ENCODE measurements around the gene ZNF438.

Gene ZNF438

GRCh38 chr10:30836406-30836805 is 195.3 kb downstream of the ZNF438 start:
- Histone ChIP-seq H3K4me3 (ENCODE audit: low read length) (no peak overlapping the region), H3K9me3 (ENCODE audit: control insufficient read depth, insufficient read depth, low read length) (no peaks in the 10 kb centered on the region), H3K27ac (ENCODE audit: low read length) (no peak overlapping the region), H3K4me1 (ENCODE audit: control insufficient read depth, insufficient read depth, low read length) (no peaks in the 10 kb centered on the region; the same call in 1 of the 2 replicates), H3K36me3 (ENCODE audit: control insufficient read depth, insufficient read depth, low read length) (no peaks in the 10 kb centered on the region), H3K27me3 (ENCODE audit: control insufficient read depth, insufficient read depth, low read length) (no peaks in the 10 kb centered on the region)
- WGBS (ENCODE audit: insufficient coverage, insufficient read length) = no CpG with 5 or more reads among the region's 2 CpGs
- DNase-seq (ENCODE audit: low read depth, low spot score) = no peak

- Histone ChIP-seq H3K4me3 (ENCODE audit: low read length) (no peak overlapping the region), H3K9me3 (ENCODE audit: control insufficient read depth, insufficient read depth, low read length) (no peaks in the 10 kb centered on the region), H3K27me3 (ENCODE audit: control insufficient read depth, insufficient read depth, low read length) (no peaks in the 10 kb centered on the region), H3K4me1 (ENCODE audit: control insufficient read depth, insufficient read depth, low read length) (no peaks in the 10 kb centered on the region; the same call in 1 of the 2 replicates), H3K27ac (ENCODE audit: low read length) (no peak overlapping the region), H3K36me3 (ENCODE audit: control insufficient read depth, insufficient read depth, low read length) (no peaks in the 10 kb centered on the region)
- no CpG with 5 or more reads among the region's 12 CpGs for WGBS (ENCODE audit: insufficient coverage, insufficient read length)
- no peak for DNase-seq (ENCODE audit: low read depth, low spot score)
These were observed 196.5 kb downstream of the ZNF438 start for GRCh38 chr10:30835146-30835545.

- Histone ChIP-seq H3K4me3 (ENCODE audit: low read length) (no peak overlapping the region), H3K36me3 (ENCODE audit: control insufficient read depth, insufficient read depth, low read length) (no peaks in the 10 kb centered on the region), H3K9me3 (ENCODE audit: control insufficient read depth, insufficient read depth, low read length) (no peaks in the 10 kb centered on the region), H3K27me3 (ENCODE audit: control insufficient read depth, insufficient read depth, low read length) (no peaks in the 10 kb centered on the region), H3K27ac (ENCODE audit: low read length) (no peak overlapping the region), H3K4me1 (ENCODE audit: control insufficient read depth, insufficient read depth, low read length) (no peaks in the 10 kb centered on the region; the same call in 1 of the 2 replicates)
- DNase-seq (ENCODE audit: low read depth, low spot score) = no peak
- WGBS (ENCODE audit: insufficient coverage, insufficient read length) = no CpG with 5 or more reads among the region's 3 CpGs
These were observed 197.0 kb downstream of the ZNF438 start for GRCh38 chr10:30834651-30835050.

GRCh38 chr10:30834153-30834552 is 197.5 kb downstream of the ZNF438 start:
- no peaks in the 10 kb centered on the region for H3K27me3 ChIP-seq (ENCODE audit: control insufficient read depth, insufficient read depth, low read length)
- no peaks in the 10 kb centered on the region; the same call in 1 of the 2 replicates for H3K4me1 ChIP-seq (ENCODE audit: control insufficient read depth, insufficient read depth, low read length)
- H3K27ac ChIP-seq (ENCODE audit: low read length) = no peak overlapping the region
- no peak for DNase-seq (ENCODE audit: low read depth, low spot score)
- WGBS (ENCODE audit: insufficient coverage, insufficient read length) = no CpG with 5 or more reads among the region's 4 CpGs
- no peaks in the 10 kb centered on the region for H3K9me3 ChIP-seq (ENCODE audit: control insufficient read depth, insufficient read depth, low read length)
- no peaks in the 10 kb centered on the region for H3K36me3 ChIP-seq (ENCODE audit: control insufficient read depth, insufficient read depth, low read length)
- H3K4me3 ChIP-seq (ENCODE audit: low read length) = no peak overlapping the region

- Histone ChIP-seq H3K4me3 (ENCODE audit: low read length) (no peak overlapping the region), H3K9me3 (ENCODE audit: control insufficient read depth, insufficient read depth, low read length) (no peaks in the 10 kb centered on the region), H3K36me3 (ENCODE audit: control insufficient read depth, insufficient read depth, low read length) (no peaks in the 10 kb centered on the region), H3K27ac (ENCODE audit: low read length) (no peak overlapping the region), H3K4me1 (ENCODE audit: control insufficient read depth, insufficient read depth, low read length) (no peaks in the 10 kb centered on the region; the same call in 1 of the 2 replicates), H3K27me3 (ENCODE audit: control insufficient read depth, insufficient read depth, low read length) (no peaks in the 10 kb centered on the region)
- no peak for DNase-seq (ENCODE audit: low read depth, low spot score)
- WGBS (ENCODE audit: insufficient coverage, insufficient read length) = no CpG with 5 or more reads among the region's 5 CpGs
These were observed 198.1 kb downstream of the ZNF438 start for GRCh38 chr10:30833628-30833970.

- DNase-seq (ENCODE audit: low read depth, low spot score) = no peak
- H3K27ac ChIP-seq (ENCODE audit: low read length) = no peak overlapping the region
- no CpG with 5 or more reads among the region's 13 CpGs for WGBS (ENCODE audit: insufficient coverage, insufficient read length)
- H3K27me3 ChIP-seq (ENCODE audit: control insufficient read depth, insufficient read depth, low read length) = no peaks in the 10 kb centered on the region
- H3K4me1 ChIP-seq (ENCODE audit: control insufficient read depth, insufficient read depth, low read length) = no peaks in the 10 kb centered on the region; the same call in 1 of the 2 replicates
- H3K9me3 ChIP-seq (ENCODE audit: control insufficient read depth, insufficient read depth, low read length) = no peaks in the 10 kb centered on the region
- H3K36me3 ChIP-seq (ENCODE audit: control insufficient read depth, insufficient read depth, low read length) = no peaks in the 10 kb centered on the region
- no peak overlapping the region for H3K4me3 ChIP-seq (ENCODE audit: low read length)
These were observed 198.7 kb downstream of the ZNF438 start for GRCh38 chr10:30832749-30833627.

GRCh38 chr10:30832001-30832748 is 199.5 kb downstream of the ZNF438 start:
- Histone ChIP-seq H3K27me3 (ENCODE audit: control insufficient read depth, insufficient read depth, low read length) (no peaks in the 10 kb centered on the region), H3K4me3 (ENCODE audit: low read length) (no peak overlapping the region), H3K27ac (ENCODE audit: low read length) (no peak overlapping the region), H3K4me1 (ENCODE audit: control insufficient read depth, insufficient read depth, low read length) (no peaks in the 10 kb centered on the region; the same call in 1 of the 2 replicates), H3K36me3 (ENCODE audit: control insufficient read depth, insufficient read depth, low read length) (no peaks in the 10 kb centered on the region), H3K9me3 (ENCODE audit: control insufficient read depth, insufficient read depth, low read length) (no peaks in the 10 kb centered on the region)
- no CpG with 5 or more reads among the region's 10 CpGs for WGBS (ENCODE audit: insufficient coverage, insufficient read length)
- no peak for DNase-seq (ENCODE audit: low read depth, low spot score)

GRCh38 chr10:30831426-30831825 is 200.2 kb downstream of the ZNF438 start:
- no CpG with 5 or more reads among the region's 5 CpGs for WGBS (ENCODE audit: insufficient coverage, insufficient read length)
- Histone ChIP-seq H3K4me1 (ENCODE audit: control insufficient read depth, insufficient read depth, low read length) (no peaks in the 10 kb centered on the region; the same call in 1 of the 2 replicates), H3K9me3 (ENCODE audit: control insufficient read depth, insufficient read depth, low read length) (no peaks in the 10 kb centered on the region), H3K27me3 (ENCODE audit: control insufficient read depth, insufficient read depth, low read length) (no peaks in the 10 kb centered on the region), H3K4me3 (ENCODE audit: low read length) (no peak overlapping the region), H3K27ac (ENCODE audit: low read length) (no peak overlapping the region), H3K36me3 (ENCODE audit: control insufficient read depth, insufficient read depth, low read length) (no peaks in the 10 kb centered on the region)
- no peak for DNase-seq (ENCODE audit: low read depth, low spot score)

- no peaks in the 10 kb centered on the region for H3K9me3 ChIP-seq (ENCODE audit: control insufficient read depth, insufficient read depth, low read length)
- no peaks in the 10 kb centered on the region for H3K27me3 ChIP-seq (ENCODE audit: control insufficient read depth, insufficient read depth, low read length)
- H3K4me1 ChIP-seq (ENCODE audit: control insufficient read depth, insufficient read depth, low read length) = no peaks in the 10 kb centered on the region; the same call in 1 of the 2 replicates
- no peaks in the 10 kb centered on the region for H3K36me3 ChIP-seq (ENCODE audit: control insufficient read depth, insufficient read depth, low read length)
- WGBS (ENCODE audit: insufficient coverage, insufficient read length) = no CpG with 5 or more reads among the region's 14 CpGs
- DNase-seq (ENCODE audit: low read depth, low spot score) = no peak
- no peak overlapping the region for H3K4me3 ChIP-seq (ENCODE audit: low read length)
- H3K27ac ChIP-seq (ENCODE audit: low read length) = no peak overlapping the region
These were observed 201.1 kb downstream of the ZNF438 start for GRCh38 chr10:30830315-30831230.

GRCh38 chr10:30829901-30830300 is 201.8 kb downstream of the ZNF438 start:
- no peaks in the 10 kb centered on the region for H3K9me3 ChIP-seq (ENCODE audit: control insufficient read depth, insufficient read depth, low read length)
- no peaks in the 10 kb centered on the region for H3K36me3 ChIP-seq (ENCODE audit: control insufficient read depth, insufficient read depth, low read length)
- DNase-seq (ENCODE audit: low read depth, low spot score) = no peak
- H3K4me3 ChIP-seq (ENCODE audit: low read length) = no peak overlapping the region
- no CpG with 5 or more reads among the region's 3 CpGs for WGBS (ENCODE audit: insufficient coverage, insufficient read length)
- H3K4me1 ChIP-seq (ENCODE audit: control insufficient read depth, insufficient read depth, low read length) = no peaks in the 10 kb centered on the region
- H3K27me3 ChIP-seq (ENCODE audit: control insufficient read depth, insufficient read depth, low read length) = no peaks in the 10 kb centered on the region
- H3K27ac ChIP-seq (ENCODE audit: low read length) = no peak overlapping the region

Data from iPS DF 6.9 (cell line).